DND-41 (cell line): ENCODE measurements around the gene CEACAM4.

Experiments used
- ATAC-seq: fragments of 200-7000 bp; cut with Tn5 transposase; 3 replicates; pipeline ENCODE4 v1.9.1; 2021; ENCODE audit warnings: low read depth; ENCODE audit not compliant: insufficient read depth
- DNase-seq: peaks from one replicate; pipeline ENCODE4 v3.0.0-alpha.2; 2020
- H2AFZ ChIP-seq: 2 replicates; pipeline ENCODE4 v1.6.0; 2012; ENCODE audit warnings: low read depth, low read length
- H3K27ac ChIP-seq: 2 replicates; pipeline ENCODE4 v1.5.1; 2012; ENCODE audit warnings: low read length, inconsistent platforms
- H3K27me3 ChIP-seq: fragments of 200-600 bp; sonication (generic); 2 replicates; pipeline ENCODE4 v1.6.0; 2012; ENCODE audit warnings: low read length, mild to moderate bottlenecking, inconsistent platforms; ENCODE audit not compliant: insufficient read depth, poor library complexity
- H3K36me3 ChIP-seq: 2 replicates; pipeline ENCODE4 v1.5.1; 2012; ENCODE audit warnings: low read length, inconsistent platforms; ENCODE audit not compliant: insufficient read depth
- H3K4me1 ChIP-seq: 2 replicates; pipeline ENCODE4 v1.5.1; 2012; ENCODE audit warnings: mild to moderate bottlenecking, low read length; ENCODE audit not compliant: insufficient read depth
- H3K4me2 ChIP-seq: 2 replicates; pipeline ENCODE4 v1.6.0; 2012; ENCODE audit warnings: mild to moderate bottlenecking, moderate library complexity, low read length, inconsistent platforms; ENCODE audit not compliant: insufficient read depth
- H3K4me3 ChIP-seq, 2 experiments: fragments of 200-600 bp in 1 of 2; shearing (Covaris generic) in 1 of 2; 2 replicates each; pipeline ENCODE4 v1.5.1; 2012 to 2016; ENCODE audit warnings: inconsistent platforms in 2 of 2, low read length in 2 of 2, mild to moderate bottlenecking in 2 of 2, low read depth in 1 of 2, moderate library complexity in 1 of 2
- H3K79me2 ChIP-seq: 2 replicates; pipeline ENCODE4 v1.6.0; 2012; ENCODE audit warnings: low read length, inconsistent platforms; ENCODE audit not compliant: insufficient read depth
- H3K9ac ChIP-seq: 2 replicates; pipeline ENCODE4 v1.6.0; 2012; ENCODE audit warnings: low read depth, mild to moderate bottlenecking, inconsistent platforms, low read length, moderate library complexity
- H3K9me3 ChIP-seq: 2 replicates; pipeline ENCODE4 v1.5.1; 2012; ENCODE audit warnings: low read length, moderate library complexity, mild to moderate bottlenecking, inconsistent platforms; ENCODE audit not compliant: insufficient read depth, severe bottlenecking
- H4K20me1 ChIP-seq: 2 replicates; pipeline ENCODE4 v1.6.0; 2012; ENCODE audit warnings: low read length; ENCODE audit not compliant: insufficient read depth
- EZH2 ChIP-seq: IDR thresholded peaks from 3 replicates; pipeline ENCODE4 v1.6.1; 2012; ENCODE audit warnings: borderline replicate concordance, low read depth, mild to moderate bottlenecking, moderate library complexity, low read length, inconsistent platforms; ENCODE audit not compliant: severe bottlenecking
- TF ChIP-seq, protein P1 (sequence below): IDR thresholded peaks from 2 replicates; pipeline ENCODE4 v1.5.1; 2012; ENCODE audit warnings: borderline replicate concordance, low read length, moderate library complexity, mild to moderate bottlenecking; ENCODE audit not compliant: poor library complexity, severe bottlenecking; ENCODE audit errors: extremely low read depth

CEACAM4 gene

DNA sequence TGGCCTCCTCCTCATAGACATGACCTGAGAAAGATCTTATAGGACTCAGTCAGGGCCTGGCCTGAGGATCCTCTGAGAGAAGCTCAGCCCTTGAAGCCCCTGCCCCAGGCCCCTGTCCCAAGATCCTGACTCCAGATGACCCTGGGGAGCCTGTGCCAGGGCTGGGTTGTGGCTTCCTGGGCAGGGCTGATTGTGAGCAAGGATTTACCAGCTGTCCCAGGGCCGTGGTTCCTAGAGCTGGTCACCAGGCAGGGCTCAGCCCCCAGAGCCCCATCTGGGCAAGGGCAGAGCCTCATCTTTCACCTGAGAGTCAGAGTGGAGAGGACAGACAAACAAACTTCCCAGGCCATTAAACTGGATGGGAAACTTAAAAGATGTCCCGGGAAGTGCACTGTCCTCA lies 49.0 kb downstream of the CEACAM4 start:
- ATAC-seq (no peak), DNase-seq (no peak)
- Histone ChIP-seq H3K27ac (no peak overlapping the region), H3K79me2 (no peaks in the 10 kb centered on the region), H3K36me3 (no peaks in the 10 kb centered on the region), H3K9me3 (peaks cover 7% of the 10 kb centered on the region), H3K27me3 (peaks cover under 1% of the 10 kb centered on the region), H3K4me3 (no peak overlapping the region), H3K4me2 (no peak overlapping the region), H4K20me1 (no peaks in the 10 kb centered on the region), H2AFZ (no peak overlapping the region), H3K4me1 (peaks cover 7% of the 10 kb centered on the region; the same call in 1 of the 2 replicates), H3K9ac (no peak overlapping the region)
- no peak for TF ChIP-seq EZH2
- TF ChIP-seq, protein P1, sequence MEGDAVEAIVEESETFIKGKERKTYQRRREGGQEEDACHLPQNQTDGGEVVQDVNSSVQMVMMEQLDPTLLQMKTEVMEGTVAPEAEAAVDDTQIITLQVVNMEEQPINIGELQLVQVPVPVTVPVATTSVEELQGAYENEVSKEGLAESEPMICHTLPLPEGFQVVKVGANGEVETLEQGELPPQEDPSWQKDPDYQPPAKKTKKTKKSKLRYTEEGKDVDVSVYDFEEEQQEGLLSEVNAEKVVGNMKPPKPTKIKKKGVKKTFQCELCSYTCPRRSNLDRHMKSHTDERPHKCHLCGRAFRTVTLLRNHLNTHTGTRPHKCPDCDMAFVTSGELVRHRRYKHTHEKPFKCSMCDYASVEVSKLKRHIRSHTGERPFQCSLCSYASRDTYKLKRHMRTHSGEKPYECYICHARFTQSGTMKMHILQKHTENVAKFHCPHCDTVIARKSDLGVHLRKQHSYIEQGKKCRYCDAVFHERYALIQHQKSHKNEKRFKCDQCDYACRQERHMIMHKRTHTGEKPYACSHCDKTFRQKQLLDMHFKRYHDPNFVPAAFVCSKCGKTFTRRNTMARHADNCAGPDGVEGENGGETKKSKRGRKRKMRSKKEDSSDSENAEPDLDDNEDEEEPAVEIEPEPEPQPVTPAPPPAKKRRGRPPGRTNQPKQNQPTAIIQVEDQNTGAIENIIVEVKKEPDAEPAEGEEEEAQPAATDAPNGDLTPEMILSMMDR: no peak

DNA sequence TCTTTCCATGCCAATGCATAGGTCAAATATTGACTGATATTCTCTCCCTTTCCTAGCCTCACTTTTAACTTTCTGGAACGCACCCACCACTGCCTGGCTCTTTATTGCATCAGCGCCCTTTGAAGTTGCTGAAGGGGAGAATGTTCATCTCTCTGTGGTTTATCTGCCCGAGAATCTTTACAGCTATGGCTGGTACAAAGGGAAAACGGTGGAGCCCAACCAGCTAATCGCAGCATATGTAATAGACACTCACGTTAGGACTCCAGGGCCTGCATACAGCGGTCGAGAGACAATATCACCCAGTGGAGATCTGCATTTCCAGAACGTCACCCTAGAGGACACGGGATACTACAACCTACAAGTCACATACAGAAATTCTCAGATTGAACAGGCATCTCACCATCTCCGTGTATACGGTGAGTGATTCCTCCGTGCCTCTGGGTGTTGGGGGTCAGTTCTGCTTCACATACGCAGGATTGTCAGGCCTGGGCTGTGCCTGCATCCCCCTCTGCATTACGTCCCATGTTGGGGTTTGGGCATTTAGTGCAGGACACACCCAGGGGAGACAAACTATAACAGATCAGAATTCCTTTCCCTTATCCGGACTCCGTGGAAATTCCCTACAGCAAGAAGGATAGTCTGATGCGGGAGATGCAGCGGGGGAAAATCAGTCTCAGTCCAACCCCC lies 49.6 kb downstream of the CEACAM4 start:
- no peaks in the 10 kb centered on the region for H3K36me3 ChIP-seq
- no peak overlapping the region for H2AFZ ChIP-seq
- H3K9me3 ChIP-seq: peaks cover 4% of the 10 kb centered on the region
- H3K79me2 ChIP-seq: no peaks in the 10 kb centered on the region
- peaks cover 7% of the 10 kb centered on the region; the same call in 1 of the 2 replicates for H3K4me1 ChIP-seq
- no peaks in the 10 kb centered on the region for H4K20me1 ChIP-seq
- ATAC-seq (peak; percentile 87), DNase-seq (peak; percentile 61)
- no peak overlapping the region for H3K4me2 ChIP-seq
- H3K4me3 ChIP-seq: no peak overlapping the region
- no peak overlapping the region for H3K9ac ChIP-seq
- TF ChIP-seq EZH2: no peak
- TF ChIP-seq, protein P1: no peak
- H3K27me3 ChIP-seq: peaks cover 6% of the 10 kb centered on the region
- no peak overlapping the region for H3K27ac ChIP-seq

DNA sequence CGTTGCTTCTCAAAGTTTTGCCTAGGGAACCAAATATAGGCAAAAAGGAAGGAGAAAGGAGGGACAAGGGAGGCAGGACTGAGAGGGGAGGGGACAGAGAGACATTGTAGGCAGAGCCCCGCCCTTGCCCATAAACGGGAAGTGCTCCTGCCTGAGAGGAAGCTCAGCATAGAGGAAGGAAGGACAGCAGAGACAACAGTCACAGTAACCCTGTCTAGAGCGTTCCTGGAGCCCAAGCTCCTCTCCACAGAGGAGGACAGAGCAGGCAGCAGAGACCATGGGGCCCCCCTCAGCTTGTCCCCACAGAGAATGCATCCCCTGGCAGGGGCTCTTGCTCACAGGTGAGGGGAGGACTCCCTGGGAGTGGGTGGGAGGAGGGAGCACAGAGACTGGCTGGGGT lies 50.9 kb downstream of the CEACAM4 start, which contains the start of gene CEACAM21:
TSS of gene CEACAM21 (plus strand) at position 169 of the 400 bp plus-strand sequence. CDS start at position 278, 109 bp downstream.
- Histone ChIP-seq H3K79me2 (no peaks in the 10 kb centered on the region), H3K4me2 (no peak within 1 kb of the TSS), H3K27ac (no peak within 1 kb of the TSS), H4K20me1 (no peaks in the 10 kb centered on the region), H2AFZ (no peak within 1 kb of the TSS), H3K4me3 (no peak within 1 kb of the TSS), H3K36me3 (no peaks in the 10 kb centered on the region), H3K4me1 (peaks cover 7% of the 10 kb centered on the region; the same call in 1 of the 2 replicates), H3K27me3 (peaks cover 6% of the 10 kb centered on the region), H3K9me3 (no peaks in the 10 kb centered on the region), H3K9ac (no peak within 1 kb of the TSS)
- ATAC-seq (peak; percentile 89), DNase-seq (peak; percentile 57)
- TF ChIP-seq EZH2: no peak
- TF ChIP-seq, protein P1: no peak
